IgD-negative memory B cell (primary cell): ENCODE data around the gene PIP4P1. TPM values are rescaled to one million over a fixed set of nuclear protein-coding genes. Genes with fewer than 3 reads are reported as not detected.
A peak's percentile ranks its signal among the peaks of the same experiment; 100 is the strongest.
"Not testable (repeated sequence)": the region's sequence is repeated elsewhere in the genome, so short reads cannot be mapped to it uniquely, and the experiment has no call there.

Source experiments
- H3K27ac Mint-ChIP-seq, 3 donors: one replicate each; pipeline ENCODE4 v1.8.0; 2020 to 2022; ENCODE audit warnings: mild to moderate bottlenecking in 3 of 3, mixed read lengths in 3 of 3, moderate library complexity in 1 of 3
- H3K27me3 Mint-ChIP-seq: one replicate; pipeline ENCODE4 v1.8.0; 2021; ENCODE audit warnings: mixed read lengths
- H3K36me3 Mint-ChIP-seq: one replicate; pipeline ENCODE4 v1.8.0; 2020; ENCODE audit warnings: mild to moderate bottlenecking, mixed read lengths
- H3K4me1 Mint-ChIP-seq, 3 donors: one replicate each; pipeline ENCODE4 v1.8.0; 2020 to 2022; ENCODE audit warnings: mixed read lengths in 3 of 3, mild to moderate bottlenecking in 1 of 3
- H3K4me3 Mint-ChIP-seq, 4 donors: one replicate each; pipeline ENCODE4 v1.8.0; 2020 to 2022; ENCODE audit warnings: mild to moderate bottlenecking in 4 of 4, mixed read lengths in 4 of 4, moderate library complexity in 3 of 4
- H3K9me3 Mint-ChIP-seq, 3 donors: one replicate each; pipeline ENCODE4 v1.8.0; 2020 to 2021; ENCODE audit warnings: mixed read lengths in 3 of 3, mild to moderate bottlenecking in 1 of 3
- polyA plus RNA-seq: library from polyadenylated mRNA; unstranded; fragments of 300-500 nt; fragmentation: Illumina TruSeq; gene quantifications from one replicate; pipeline ENCODE4 v1.2.3, GENCODE V29; 2021

The PIP4P1 gene
- polyA plus RNA-seq, 1 donor from 2014 or later: 63.7 TPM

- H3K4me1 Mint-ChIP-seq: peaks cover 11 to 44% (median 15%) of the 10 kb centered on the region in 3 donors
- H3K27me3 Mint-ChIP-seq: no peaks in the 10 kb centered on the region
- H3K36me3 Mint-ChIP-seq: peaks cover 2% of the 10 kb centered on the region
- H3K9me3 Mint-ChIP-seq: no peaks in the 10 kb centered on the region
- H3K27ac Mint-ChIP-seq: peak overlapping the region; percentile 94 to 100 (median 98)
- H3K4me3 Mint-ChIP-seq: peak overlapping the region; percentile 84 to 98 (median 96)
These were observed 593 bp downstream of the PIP4P1 start for GRCh38 chr14:20460458-20461224.

DNA sequence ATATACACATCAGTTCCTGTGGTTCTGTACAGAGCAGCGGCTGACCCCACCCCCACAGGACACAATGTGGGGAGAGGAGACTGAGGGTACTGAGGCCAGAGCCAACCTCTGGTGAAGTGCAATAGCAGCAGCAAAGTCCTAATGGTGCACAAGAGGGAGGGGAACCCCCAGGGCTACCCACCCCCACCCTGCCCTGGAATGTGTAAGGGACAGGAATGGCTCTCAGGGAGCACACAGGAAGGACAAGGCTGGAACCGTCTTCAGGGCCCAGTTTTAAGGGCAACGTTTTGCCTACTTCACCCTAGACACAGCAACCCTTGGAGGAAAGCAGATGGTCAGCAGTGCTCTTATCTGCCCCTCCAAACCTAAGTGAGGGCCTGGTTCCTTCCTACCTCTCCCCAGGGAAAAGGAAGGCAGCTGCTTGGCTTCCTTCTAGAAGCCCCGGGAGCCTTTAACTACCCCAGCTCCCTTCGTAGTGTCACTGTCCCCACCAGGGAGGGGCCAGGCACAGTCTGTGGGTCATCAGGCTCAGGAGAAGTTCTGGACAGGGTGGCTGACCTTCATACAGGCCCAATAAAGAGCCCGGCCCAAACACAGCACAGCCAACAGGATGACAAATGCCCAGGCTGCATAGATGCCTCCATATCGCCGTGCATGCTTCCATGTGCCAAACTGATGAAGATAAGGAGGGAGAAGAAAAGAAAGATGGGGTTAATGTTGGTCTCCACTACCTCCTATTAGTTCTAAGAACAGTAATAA is 3.0 kb downstream of the PIP4P1 start:
- peak overlapping the region in 2 of 3 donors; percentile 84 to 85 for H3K27ac Mint-ChIP-seq
- H3K27me3 Mint-ChIP-seq: no peaks in the 10 kb centered on the region
- H3K36me3 Mint-ChIP-seq: peaks cover 2% of the 10 kb centered on the region

GRCh38 chr14:20456971-20457370 is 4.3 kb downstream of the PIP4P1 start:
- no peaks in the 10 kb centered on the region for H3K27me3 Mint-ChIP-seq
- peak overlapping the region in 2 of 3 donors; percentile 60 to 85 for H3K27ac Mint-ChIP-seq
- no peaks in the 10 kb centered on the region for H3K9me3 Mint-ChIP-seq
- H3K4me3 Mint-ChIP-seq: peak overlapping the region in 2 of 4 donors; percentile 8 to 25
- peaks cover 6% of the 10 kb centered on the region for H3K36me3 Mint-ChIP-seq
- H3K4me1 Mint-ChIP-seq: peaks cover 11 to 37% (median 18%) of the 10 kb centered on the region in 3 donors

More for the DNA sequence above, 3.0 kb downstream of the PIP4P1 start:
- H3K4me1 Mint-ChIP-seq: peaks cover 11 to 36% (median 15%) of the 10 kb centered on the region in 3 donors
- H3K4me3 Mint-ChIP-seq: peak overlapping the region in 2 of 4 donors; percentile 19 to 24
- no peaks in the 10 kb centered on the region for H3K9me3 Mint-ChIP-seq

DNA sequence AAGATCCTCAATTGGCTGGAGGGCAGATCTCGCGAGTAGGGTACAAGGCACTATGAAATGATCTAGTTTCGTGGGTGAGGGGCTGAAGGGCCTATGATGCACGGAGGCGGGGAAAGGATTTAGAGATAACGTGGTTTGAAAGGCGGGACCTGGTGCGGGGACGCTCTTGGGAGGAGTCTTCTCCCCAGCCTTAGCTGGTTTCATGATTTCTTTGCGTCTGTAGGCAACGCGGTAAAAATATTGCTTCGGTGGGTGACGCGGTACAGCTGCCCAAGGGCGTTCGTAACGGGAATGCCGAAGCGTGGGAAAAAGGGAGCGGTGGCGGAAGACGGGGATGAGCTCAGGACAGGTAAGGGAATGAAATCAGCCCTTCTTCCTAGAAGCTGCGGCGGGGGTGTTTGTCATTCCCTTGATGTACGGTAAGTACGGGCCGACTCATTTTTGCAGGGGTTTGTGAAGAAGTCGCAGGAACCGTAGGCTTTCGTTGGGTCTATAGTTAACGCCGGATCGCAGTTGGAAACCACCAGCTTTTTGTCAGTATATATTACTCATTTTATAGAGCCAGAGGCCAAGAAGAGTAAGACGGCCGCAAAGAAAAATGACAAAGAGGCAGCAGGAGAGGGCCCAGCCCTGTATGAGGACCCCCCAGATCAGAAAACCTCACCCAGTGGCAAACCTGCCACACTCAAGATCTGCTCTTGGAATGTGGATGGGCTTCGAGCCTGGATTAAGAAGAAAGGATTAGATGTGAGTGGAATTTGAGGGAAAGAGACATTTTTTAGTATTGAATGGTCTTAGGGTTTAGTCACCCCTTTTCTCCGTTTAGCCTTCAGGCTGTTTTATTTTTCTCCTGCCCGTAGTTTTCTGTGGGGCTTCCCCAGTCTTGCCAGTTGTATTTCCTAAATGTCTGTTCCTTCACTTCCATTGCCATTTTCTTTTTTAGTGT is 5.6 kb downstream of the PIP4P1 start:
- peaks cover 7% of the 10 kb centered on the region for H3K36me3 Mint-ChIP-seq
- H3K27ac Mint-ChIP-seq: no peak overlapping the region
- H3K4me1 Mint-ChIP-seq: peaks cover 6 to 32% (median 16%) of the 10 kb centered on the region in 3 donors
- no peaks in the 10 kb centered on the region for H3K27me3 Mint-ChIP-seq
- H3K9me3 Mint-ChIP-seq: no peaks in the 10 kb centered on the region
- H3K4me3 Mint-ChIP-seq: no peak overlapping the region

GRCh38 chr14:20454516-20455354 is 6.5 kb downstream of the PIP4P1 start, which contains the start of the genes APEX1 and OSGEP:
Gene APEX1 (plus strand): TSS chr14:20455226. CDS start chr14:20455646, 420 bp downstream.
Gene OSGEP (minus strand): TSS chr14:20454812. CDS start chr14:20454683, 129 bp downstream.
- peaks cover 0 to 27% (median 10%) of the 10 kb centered on the region in 3 donors for H3K4me1 Mint-ChIP-seq
- peaks cover 4% of the 10 kb centered on the region for H3K36me3 Mint-ChIP-seq
- no peak within 1 kb of the TSS for H3K4me3 Mint-ChIP-seq

GRCh38 chr14:20452831-20453230 is 8.4 kb downstream of the PIP4P1 start:
- not testable (repeated sequence) for H3K27me3 Mint-ChIP-seq, H3K9me3 Mint-ChIP-seq, H3K36me3 Mint-ChIP-seq
- H3K4me1 Mint-ChIP-seq: peaks cover 0 to 18% (median 8%) of the 10 kb centered on the region in 3 donors
- peak overlapping the region in 1 of 3 donors; percentile 63 for H3K27ac Mint-ChIP-seq
- peak overlapping the region; percentile 16 to 52 (median 33) for H3K4me3 Mint-ChIP-seq

More at GRCh38 chr14:20454516-20455354, 6.5 kb downstream of the PIP4P1 start, which contains the start of the genes APEX1 and OSGEP:
- Mint-ChIP-seq H3K27ac (no peak within 1 kb of the TSS), H3K27me3 (no peaks in the 10 kb centered on the region), H3K9me3 (no peaks in the 10 kb centered on the region)

DNA sequence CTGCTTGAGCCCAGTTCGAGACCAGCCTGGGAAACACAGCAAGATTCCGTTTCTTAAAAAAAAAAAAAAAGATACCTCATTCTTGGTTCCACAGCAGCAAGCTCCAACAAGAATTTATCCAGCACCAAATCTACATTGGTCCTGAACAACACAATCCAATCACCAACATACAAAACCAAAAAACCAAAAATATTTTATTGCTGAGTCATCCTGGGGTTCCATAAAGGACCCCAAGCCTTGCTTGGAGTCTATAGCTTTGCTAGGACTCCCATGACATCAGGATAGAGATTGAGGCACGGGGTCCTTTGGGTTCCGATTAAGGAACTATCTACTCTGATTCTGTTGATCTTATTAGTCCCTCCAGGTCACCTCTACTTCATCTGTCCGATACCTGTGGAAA is 14.3 kb downstream of the PIP4P1 start:
- H3K27me3 Mint-ChIP-seq: no peaks in the 10 kb centered on the region
- peaks cover 12% of the 10 kb centered on the region for H3K36me3 Mint-ChIP-seq
- no peak overlapping the region for H3K4me3 Mint-ChIP-seq
- H3K27ac Mint-ChIP-seq: no peak overlapping the region
- H3K4me1 Mint-ChIP-seq: peaks cover under 1 to 6% (median 6%) of the 10 kb centered on the region in 3 donors
- H3K9me3 Mint-ChIP-seq: no peaks in the 10 kb centered on the region

DNA sequence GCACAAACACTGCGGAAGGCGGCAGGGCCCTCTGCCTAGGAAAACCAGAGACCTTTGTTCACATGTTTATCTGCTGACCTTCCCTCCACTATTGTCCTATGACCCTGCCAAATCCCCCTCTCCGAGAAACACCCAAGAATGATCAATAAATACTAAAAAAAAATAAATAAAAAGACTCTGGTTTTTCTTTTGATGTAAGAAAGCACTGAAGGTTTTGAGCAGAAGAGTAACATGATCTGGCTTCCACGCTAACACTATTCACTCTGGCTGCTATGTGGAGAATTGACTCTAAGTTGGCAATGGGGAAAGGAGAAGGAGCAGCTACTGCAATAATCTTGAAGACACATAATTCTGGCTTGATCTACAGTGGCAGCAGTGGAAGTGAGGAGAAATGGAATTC is 17.6 kb downstream of the PIP4P1 start:
- H3K36me3 Mint-ChIP-seq: peaks cover 12% of the 10 kb centered on the region
- H3K9me3 Mint-ChIP-seq, H3K4me3 Mint-ChIP-seq, H3K27ac Mint-ChIP-seq, H3K27me3 Mint-ChIP-seq: not testable (repeated sequence)
- H3K4me1 Mint-ChIP-seq: peaks cover 23 to 29% (median 26%) of the 10 kb centered on the region in 3 donors

- Mint-ChIP-seq H3K27ac (no peak overlapping the region), H3K9me3 (peaks cover 0 to 2% (median 0%) of the 10 kb centered on the region in 3 donors), H3K4me3 (peak overlapping the region in 2 of 4 donors; percentile 69 to 86), H3K27me3 (no peaks in the 10 kb centered on the region), H3K4me1 (peaks cover 28 to 38% (median 33%) of the 10 kb centered on the region in 3 donors), H3K36me3 (no peaks in the 10 kb centered on the region)
These were observed 19.8 kb downstream of the PIP4P1 start for GRCh38 chr14:20441461-20441860.

DNA sequence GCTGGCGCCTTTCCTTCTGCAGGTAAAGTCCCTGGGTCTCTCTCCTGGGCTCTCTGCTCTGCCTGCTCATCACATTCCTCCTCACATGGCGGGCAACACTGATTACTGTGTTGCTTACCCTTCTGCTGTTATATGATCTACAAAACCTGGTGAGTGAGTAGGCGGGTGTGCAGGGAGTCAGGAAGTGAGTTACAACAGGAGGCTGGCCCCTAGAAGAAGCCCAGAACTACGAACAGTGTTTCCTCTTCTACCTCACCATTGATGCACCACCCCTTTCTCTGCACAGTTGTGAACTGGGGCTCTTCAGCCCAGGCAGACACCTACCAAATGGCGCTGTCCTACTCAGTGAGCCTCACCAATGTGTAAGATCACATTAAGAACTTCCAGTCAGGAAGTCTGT is 20.4 kb downstream of the PIP4P1 start:
- peak overlapping the region in 3 of 4 donors; percentile 4 to 86 (median 69) for H3K4me3 Mint-ChIP-seq

DNA sequence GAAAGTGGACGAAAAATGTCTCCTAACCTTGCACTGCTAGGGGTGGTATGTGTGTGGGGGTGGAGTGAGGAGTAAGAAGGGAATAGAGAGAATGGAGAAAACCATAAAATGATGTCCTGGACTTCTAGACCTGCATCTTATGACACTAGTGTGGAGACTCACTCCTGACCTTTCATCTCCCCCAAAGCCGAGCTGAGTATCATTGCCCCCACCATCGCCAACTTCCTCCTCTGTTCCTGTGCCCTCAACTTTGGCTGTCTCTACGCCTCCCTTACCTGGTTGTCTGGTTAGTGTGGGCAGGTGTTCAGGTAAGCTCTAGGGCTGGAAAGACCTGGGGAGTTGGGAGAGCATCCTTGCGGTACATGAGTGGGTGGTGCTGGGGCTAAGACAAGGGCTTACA is 20.8 kb downstream of the PIP4P1 start:
- no peaks in the 10 kb centered on the region for H3K27me3 Mint-ChIP-seq
- H3K4me1 Mint-ChIP-seq: peaks cover 28 to 38% (median 34%) of the 10 kb centered on the region in 3 donors
- peak overlapping the region in 2 of 3 donors; percentile 11 to 89 for H3K27ac Mint-ChIP-seq
- H3K9me3 Mint-ChIP-seq: peaks cover 0 to 2% (median 0%) of the 10 kb centered on the region in 3 donors
- H3K36me3 Mint-ChIP-seq: no peaks in the 10 kb centered on the region
- H3K4me3 Mint-ChIP-seq: peak overlapping the region in 3 of 4 donors; percentile 47 to 86 (median 69)

More for the DNA sequence above, 20.4 kb downstream of the PIP4P1 start:
- Mint-ChIP-seq H3K36me3 (no peaks in the 10 kb centered on the region), H3K27ac (peak overlapping the region in 2 of 3 donors; percentile 11 to 89), H3K27me3 (no peaks in the 10 kb centered on the region), H3K9me3 (peaks cover 0 to 2% (median 0%) of the 10 kb centered on the region in 3 donors), H3K4me1 (peaks cover 28 to 38% (median 34%) of the 10 kb centered on the region in 3 donors)

- peaks cover 31 to 38% (median 36%) of the 10 kb centered on the region in 3 donors for H3K4me1 Mint-ChIP-seq
- H3K36me3 Mint-ChIP-seq: no peaks in the 10 kb centered on the region
- no peaks in the 10 kb centered on the region for H3K27me3 Mint-ChIP-seq
- H3K4me3 Mint-ChIP-seq: peak overlapping the region in 2 of 4 donors; percentile 24 to 63
- H3K9me3 Mint-ChIP-seq: peaks cover 0 to 2% (median 0%) of the 10 kb centered on the region in 3 donors
- no peak overlapping the region for H3K27ac Mint-ChIP-seq
These were observed 22.6 kb downstream of the PIP4P1 start for GRCh38 chr14:20438664-20439063.

DNA sequence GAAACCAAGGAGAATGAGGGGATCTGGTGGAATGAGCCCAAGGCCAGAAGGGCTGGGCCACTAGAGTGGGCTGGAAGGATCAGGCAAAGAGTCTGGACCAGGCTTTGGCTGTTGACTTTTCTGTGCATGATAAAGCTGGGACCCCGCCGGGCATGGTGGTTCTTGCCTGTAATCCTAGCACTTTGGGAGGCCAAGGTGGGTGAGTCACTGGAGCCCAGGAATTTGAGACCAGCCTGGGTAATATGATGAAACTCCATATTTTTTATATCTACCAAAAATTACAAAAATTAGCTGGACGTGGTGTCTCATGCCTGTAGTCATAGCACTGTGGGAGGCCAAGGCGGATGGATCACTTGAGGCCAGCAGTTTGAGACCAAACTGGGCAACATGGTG is 24.9 kb downstream of the PIP4P1 start:
- H3K27me3 Mint-ChIP-seq: no peaks in the 10 kb centered on the region
- H3K27ac Mint-ChIP-seq: peak overlapping the region in 1 of 3 donors; percentile 73
- peaks cover 24 to 33% (median 33%) of the 10 kb centered on the region in 3 donors for H3K4me1 Mint-ChIP-seq
- H3K4me3 Mint-ChIP-seq: no peak overlapping the region
- peaks cover 0 to 2% (median 0%) of the 10 kb centered on the region in 3 donors for H3K9me3 Mint-ChIP-seq
- no peaks in the 10 kb centered on the region for H3K36me3 Mint-ChIP-seq
